Stromal cell of bone marrow (primary cell): ENCODE data around the gene FOXN1.

Experiments
- DNase-seq: peaks from one replicate; pipeline ENCODE4 v3.0.0-alpha.2; 2012; ENCODE audit warnings: low read depth

FOXN1 gene

DNA sequence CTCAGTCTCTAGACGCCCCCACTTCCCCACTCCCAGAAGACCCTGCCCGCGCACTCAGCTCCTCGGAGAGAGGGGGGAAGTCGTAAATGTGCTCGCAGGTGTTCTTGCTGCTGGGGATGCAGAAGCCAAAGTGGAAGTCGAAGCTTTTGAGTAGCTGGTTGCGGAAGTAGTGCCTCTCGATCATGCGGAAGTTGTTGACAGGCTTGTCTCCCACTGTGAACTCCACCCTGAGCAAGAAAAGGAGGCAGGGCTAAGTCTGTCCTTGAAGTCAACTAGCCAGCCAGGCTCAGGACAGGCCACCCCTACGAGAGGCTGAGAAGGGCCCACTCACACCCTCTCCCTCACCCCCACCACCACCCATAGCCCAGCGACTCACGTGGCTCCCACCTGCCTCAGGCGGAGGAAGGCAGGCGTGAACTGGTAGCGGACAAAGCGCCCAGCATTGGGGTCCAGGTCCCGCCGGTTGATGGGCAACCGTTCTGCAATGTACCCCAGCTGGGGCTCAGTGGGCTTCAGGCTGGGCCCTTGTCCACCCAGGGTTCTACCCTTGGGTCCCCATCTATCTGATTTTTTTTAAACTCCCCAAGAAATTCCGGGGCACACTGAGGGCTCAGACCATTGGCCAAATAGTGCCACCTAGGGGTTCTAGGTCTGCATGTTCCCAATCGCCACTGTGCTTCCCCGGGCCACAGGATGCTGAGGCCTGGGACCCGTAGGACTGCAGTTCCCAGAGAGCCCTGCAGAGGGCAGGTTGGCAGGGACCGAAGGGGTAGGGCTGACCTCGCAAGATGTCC is 41.7 kb downstream of the FOXN1 start:
- DNase-seq, result peak; percentile 44

GRCh38 chr17:28548417-28549130 is 42.4 kb downstream of the FOXN1 start:
- DNase-seq, result no peak

GRCh38 chr17:28549236-28550132 is 43.3 kb downstream of the FOXN1 start:
- no peak for DNase-seq

GRCh38 chr17:28550858-28551257 is 44.7 kb downstream of the FOXN1 start:
- DNase-seq, result no peak

DNA sequence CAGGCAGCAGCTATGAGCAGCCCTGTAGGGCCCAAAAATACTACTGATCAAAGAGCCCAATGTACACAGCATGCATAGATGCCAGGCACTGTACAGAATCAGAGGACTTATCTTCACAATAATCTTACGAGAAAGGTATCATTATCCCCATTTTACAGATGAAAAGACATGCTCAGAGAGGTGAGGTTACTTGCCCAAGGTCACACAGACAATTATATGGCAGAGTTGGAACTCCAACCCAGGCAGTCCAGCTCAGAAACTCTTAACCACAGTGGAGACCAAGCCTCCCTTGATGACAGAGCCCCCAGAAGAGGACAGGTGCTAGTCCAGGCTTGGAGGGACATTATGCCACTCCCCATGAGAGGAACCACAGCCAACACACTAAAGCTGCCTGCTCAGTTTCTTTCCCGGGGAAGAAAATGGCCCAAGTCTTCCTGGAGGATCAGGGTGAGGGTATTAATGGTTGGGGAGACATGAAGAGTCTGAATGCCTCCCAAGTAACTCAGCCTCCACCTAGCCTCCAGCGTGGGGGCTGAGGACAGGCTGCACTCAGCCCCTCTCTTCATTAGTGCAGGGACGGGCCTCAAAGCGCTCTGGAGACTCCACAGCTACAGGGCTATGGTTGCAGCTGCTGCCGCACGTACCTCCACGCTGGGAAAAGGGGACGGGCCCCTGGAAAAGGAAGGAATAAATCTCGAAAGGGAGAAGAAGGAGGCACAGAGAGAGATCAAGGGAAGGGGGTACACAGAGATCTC is 45.5 kb downstream of the FOXN1 start:
- no peak for DNase-seq

DNA sequence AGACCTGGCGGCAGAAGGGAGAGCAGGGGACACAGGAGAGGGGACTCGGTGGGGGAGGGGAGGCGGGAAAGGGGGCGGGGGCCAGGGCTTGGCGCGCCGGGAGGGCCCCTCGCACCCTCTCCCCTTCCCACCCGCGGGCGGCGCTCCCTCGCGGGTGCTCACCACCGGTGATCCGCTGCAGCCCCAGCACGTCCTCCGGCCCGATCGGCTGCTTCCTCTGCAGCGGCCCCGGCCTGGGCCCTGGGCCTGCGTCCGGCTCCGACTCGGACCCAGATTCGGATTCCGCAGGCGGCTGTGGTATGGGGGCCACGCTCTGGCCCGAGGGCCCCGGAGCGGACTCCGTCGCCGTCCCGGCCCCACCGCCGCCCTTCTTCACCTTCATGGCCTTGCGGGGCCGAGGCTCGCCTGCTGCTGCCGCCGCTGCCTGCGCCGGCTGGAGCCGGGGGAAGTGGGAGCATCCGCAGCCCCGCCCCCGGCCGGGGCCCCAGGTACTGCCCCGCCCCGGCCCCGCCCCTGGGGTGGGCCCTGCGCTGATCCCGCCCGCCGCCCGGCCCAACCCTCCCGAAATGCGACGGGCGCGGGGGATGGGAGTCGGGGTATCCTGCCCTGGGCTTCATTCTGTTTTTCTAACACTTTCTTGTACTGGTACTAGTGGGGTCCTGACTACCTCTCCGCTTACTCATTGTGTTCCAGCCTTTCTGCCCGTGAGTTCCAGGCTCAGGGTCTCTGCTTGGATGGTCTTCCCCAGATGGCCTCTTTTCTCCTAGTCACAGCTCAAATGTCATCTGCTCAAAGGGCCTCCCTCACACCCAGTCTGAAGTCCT is 46.2 kb downstream of the FOXN1 start, which contains the start of gene UNC119:
UNC119 (minus strand) TSS at position 449 of the 824 bp plus-strand sequence; CDS start at position 382, 67 bp downstream.
- peak; percentile 38 for DNase-seq

GRCh38 chr17:28553000-28553505 is 46.9 kb downstream of the FOXN1 start:
- no peak for DNase-seq

DNA sequence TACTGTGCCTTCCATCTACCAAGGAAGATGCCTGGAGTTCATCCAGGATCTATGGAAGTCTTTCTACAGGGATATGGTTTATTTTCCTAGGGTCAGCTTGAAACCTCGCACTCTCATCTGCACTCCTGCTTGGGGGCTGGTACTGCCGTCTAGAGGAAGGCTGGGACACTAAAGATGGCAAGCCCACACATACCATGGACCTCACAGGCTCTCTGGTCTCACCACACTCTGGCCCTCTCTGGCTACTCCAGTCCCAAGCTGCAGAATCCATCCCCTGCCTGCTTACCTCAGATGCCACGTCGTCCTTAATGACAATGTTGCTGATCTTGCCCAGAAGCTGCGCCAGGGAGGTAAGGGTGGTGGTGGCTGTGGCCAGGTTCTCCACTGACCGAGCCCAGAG is 48.4 kb downstream of the FOXN1 start:
- no peak for DNase-seq

DNA sequence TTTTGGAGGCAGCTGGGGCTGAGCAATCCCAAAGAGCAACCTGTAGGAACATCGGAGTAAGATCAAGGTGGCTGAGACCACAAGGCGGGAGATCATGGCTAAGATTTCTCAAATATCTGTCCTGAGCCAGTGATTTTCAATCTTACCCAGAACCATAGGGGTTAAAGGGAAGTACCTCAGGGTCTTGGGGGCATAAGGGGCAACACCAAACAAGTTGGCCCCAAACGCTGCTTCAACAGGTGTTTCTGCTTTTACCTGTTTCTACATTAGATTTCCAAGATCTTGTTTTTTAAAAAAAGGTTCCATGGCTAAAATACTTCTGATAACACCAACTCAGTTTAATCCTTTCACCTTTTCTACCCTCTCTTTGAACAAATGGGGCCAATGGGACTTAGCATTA is 48.9 kb downstream of the FOXN1 start:
- no peak for DNase-seq

DNA sequence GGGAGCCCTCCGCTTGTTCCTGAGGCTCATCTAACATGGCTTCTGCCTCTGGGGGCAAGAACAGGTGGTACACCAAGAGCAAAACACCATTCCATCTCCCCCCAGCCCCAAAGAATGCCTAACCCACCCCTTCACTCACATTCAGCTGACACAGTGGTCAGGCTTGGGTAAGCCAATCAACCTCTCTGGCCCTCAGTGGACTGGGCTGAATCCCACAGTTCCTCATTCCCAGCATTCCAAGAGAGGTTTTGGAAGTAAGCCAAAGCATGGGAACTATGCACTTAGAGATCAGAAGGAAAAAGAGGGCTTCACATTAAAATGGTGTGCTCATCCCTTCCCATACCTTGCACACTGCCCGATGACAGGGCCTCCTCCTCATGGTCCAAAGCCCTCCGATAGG is 57.3 kb downstream of the FOXN1 start:
- no peak for DNase-seq

DNA sequence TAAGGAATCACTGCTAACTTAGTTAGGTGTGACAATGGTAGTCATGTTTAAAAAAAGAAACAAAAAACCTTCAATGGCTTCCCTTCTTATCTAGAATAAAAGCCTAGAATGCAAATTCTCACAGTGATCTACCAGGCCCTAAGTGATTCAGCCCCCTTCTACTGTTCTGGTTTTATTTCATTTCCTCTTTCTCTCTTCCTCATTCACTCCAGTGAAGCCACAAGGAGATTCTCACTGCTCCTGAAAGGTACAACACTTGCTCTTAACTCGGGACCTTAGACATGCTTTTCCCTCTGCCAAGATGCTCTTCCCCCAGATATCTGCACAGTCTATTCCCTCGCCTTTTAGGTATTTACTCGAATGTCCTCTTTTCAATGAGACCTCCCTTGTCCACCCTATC is 61.5 kb downstream of the FOXN1 start:
- no peak for DNase-seq

- no peak for DNase-seq
These were observed 63.3 kb downstream of the FOXN1 start for GRCh38 chr17:28569446-28569845.

GRCh38 chr17:28570716-28571360 is 64.7 kb downstream of the FOXN1 start:
- DNase-seq, result no peak

- DNase-seq, result peak; percentile 73
These were observed 65.4 kb downstream of the FOXN1 start, which contains the start of gene PIGS for GRCh38 chr17:28571361-28572122. TSS of gene PIGS (minus strand) at chr17:28571524. CDS start at chr17:28571496, 28 bp downstream.

DNA sequence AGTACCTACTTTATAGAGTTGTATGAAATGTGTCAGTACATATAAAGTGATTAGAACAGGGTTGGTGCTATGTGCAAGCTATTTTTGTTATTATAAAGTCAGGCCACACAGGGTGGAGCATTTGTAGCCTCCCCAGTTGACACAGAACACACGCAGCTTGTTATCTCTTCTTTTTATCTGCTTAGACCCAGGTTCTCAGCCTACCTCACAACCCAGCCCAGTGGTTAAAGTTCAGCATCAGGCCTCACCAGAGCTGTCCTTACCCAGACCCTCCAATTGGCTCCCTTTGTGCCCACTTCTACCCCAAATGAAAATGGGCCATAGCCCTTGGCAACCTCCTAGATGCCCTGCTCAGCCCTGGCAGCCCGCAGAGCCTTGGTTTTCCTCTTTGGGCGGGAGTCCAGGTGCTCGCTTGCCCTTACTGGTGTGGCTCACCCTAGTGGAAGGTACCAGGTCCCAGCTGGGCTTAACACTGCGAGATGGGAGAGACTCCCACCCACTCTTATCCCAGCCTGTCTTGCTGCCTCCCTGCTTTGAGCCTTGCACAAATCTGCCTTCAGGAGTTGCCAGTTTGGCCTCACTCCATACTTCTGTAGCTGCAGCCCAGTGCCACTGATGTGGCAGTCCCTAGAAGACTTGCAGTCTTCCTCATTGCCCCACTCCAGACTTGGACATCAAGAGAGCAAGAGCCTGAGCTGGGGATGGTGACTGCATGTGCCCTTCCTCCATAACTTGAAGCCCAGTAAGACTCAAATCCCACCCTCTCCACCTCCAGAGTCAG is 66.3 kb downstream of the FOXN1 start:
- DNase-seq, result no peak

- DNase-seq, result no peak
These were observed 66.9 kb downstream of the FOXN1 start for GRCh38 chr17:28573040-28573380.

DNA sequence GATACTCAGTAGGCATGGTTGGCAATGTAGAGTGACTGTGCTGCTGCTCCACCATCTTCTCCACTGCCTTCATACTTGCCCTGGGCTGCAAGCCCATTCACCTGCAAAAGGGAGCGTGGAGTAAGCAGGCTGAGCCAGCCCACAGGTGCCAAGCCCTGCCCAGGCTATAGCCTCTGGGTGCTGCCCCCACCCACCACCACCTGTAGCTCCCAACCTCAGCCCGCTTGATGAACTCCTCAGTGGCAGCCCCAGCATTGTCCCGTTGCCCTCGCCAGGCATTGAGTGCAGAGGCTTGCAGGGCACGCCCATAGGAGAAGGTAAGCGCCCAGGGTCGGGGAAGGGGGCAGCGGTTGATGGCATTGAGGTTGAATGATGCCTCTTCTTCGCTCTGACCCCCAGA is 67.4 kb downstream of the FOXN1 start:
- no peak for DNase-seq

- DNase-seq, result no peak
These were observed 67.9 kb downstream of the FOXN1 start for GRCh38 chr17:28573966-28574480.
